NCI-H1048 (cell line): Measurements from ENCODE around the gene SUFU.

Experiments used
- DNase-seq: peaks from one replicate; lab custom pipeline; 2025; lab: John Stamatoyannopoulos, UW

Gene SUFU

DNA sequence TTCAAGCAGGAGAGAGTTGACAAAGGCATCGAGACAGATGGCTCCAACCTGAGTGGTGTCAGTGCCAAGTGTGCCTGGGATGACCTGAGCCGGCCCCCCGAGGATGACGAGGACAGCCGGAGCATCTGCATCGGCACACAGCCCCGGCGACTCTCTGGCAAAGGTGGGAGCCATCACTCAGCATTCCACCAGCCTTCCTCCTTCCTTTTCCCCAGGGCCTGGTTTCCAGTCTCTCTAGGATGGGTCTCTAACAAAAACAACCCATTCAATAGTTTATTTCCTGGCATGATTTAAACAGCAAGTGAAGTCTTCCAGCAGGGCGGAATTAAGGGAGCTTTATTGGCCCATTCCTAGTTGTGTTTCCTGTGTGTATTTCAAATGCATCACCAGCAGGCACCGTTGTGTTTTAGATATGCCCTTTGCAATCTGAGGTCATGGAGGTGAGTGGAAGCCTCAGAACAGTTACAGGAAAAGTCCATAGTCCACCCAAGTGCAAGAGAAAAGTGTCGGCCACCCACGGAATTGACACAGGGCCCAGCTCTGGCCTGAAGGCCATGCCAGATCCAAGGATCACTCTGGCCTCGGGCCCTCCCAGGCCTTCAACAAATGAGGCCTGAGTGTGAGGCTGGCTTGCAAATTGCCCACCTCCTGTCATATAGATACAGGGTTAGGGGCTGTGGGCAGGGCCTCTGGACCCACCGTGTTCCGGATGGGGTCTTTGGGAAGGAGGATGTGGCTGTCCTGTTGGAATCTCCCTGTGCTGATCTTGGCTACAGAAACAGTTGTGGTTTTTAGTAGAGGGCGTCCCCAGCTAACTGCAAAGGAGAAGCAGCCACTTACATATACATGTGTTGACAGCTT lies 93.6 kb downstream of the SUFU start:
- no peak for DNase-seq

DNA sequence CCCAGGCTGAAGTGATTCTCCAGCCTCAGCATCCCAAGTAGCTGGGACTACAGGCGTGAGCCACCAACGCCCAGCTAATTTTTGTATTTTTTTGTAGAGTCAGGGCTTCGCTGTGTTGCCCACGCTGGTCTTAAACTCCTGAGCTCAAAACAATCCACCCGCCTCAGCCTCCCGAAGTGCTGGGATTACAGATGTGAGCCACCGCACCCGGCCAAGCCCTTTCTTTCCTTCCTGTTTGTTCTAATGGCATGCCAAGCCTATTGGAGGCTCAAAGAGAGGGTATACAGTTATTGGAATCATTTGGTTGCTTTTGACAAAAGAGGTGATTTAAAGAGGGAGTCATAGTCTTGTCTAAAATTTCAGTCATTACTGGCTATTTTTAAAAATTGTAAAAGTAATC lies 94.5 kb downstream of the SUFU start:
- DNase-seq = no peak

DNA sequence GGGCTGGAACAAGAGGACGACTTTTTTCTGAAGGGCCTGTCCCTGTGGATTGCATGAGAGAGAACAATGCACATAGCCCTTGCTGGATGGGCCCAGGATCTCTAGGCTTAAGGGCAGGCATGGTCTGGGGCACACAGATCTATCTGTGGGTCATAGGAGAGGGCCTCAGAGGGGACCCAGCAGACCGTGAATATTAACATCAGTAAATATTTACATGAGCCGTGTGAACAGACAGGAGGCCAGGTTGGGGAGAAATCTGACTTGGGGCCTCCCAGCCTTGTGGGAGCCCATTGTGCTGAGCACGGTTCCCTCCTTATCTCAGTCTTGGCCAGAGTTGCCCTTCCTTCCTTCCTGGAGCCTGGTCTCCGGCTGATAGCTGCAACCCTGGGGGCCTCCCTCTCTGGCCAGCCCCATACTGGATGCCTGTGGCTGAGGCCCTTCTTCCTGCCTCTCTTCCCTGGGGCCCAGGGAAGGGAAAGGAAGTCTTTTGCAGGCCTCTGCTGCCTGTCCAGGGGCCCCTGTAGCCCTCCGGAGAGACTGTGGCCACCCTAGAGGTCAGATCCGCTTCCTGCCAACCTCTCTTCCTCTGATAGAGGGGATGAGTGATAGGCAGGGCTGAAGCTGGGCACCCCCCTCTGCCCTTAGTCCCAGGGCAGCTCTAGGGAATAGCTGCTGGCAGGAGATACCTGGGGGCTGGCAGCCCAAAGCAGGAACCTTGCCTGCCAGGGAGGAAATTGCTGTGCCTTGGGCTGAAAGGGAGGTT lies 96.0 kb downstream of the SUFU start:
- no peak for DNase-seq

DNA sequence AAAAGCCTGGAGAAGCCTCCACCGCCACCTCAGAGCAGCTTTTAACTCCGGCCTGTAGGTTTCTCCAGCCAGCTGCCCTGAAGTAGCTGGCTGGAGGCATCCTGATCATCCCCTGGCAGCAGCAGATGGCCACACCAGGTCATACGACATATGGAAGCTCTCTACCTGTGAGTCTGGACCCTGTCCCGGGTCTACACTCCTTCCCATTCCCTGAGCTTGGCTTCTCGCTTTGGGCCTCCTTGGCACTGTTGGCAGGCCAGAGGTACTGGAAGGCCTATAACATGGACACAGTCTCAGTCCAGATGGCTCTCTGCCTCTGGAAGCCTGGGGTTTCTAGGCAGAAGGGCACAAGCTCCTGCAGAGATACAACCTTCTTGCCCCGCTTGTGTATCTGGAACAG lies 97.0 kb downstream of the SUFU start:
- no peak for DNase-seq

DNA sequence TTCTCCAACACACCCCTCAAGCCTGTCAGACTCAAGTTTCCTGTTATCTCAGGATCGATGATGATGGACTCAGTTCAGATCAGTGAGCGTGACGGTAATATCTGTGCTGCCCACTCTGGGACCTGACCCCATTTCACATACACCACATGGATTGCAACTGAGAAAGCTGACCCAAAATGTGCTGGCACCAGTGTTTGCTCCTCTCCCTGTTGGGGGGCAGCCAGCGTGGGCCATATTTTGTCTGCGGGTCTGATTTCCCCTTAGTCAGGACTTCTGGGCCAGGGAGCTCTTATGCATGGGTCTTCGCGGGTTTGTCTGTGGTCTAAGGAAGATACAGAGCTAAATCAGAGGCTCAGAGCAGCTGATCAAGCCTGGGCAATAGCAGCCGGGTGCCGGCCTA lies 97.9 kb downstream of the SUFU start:
- no peak for DNase-seq

DNA sequence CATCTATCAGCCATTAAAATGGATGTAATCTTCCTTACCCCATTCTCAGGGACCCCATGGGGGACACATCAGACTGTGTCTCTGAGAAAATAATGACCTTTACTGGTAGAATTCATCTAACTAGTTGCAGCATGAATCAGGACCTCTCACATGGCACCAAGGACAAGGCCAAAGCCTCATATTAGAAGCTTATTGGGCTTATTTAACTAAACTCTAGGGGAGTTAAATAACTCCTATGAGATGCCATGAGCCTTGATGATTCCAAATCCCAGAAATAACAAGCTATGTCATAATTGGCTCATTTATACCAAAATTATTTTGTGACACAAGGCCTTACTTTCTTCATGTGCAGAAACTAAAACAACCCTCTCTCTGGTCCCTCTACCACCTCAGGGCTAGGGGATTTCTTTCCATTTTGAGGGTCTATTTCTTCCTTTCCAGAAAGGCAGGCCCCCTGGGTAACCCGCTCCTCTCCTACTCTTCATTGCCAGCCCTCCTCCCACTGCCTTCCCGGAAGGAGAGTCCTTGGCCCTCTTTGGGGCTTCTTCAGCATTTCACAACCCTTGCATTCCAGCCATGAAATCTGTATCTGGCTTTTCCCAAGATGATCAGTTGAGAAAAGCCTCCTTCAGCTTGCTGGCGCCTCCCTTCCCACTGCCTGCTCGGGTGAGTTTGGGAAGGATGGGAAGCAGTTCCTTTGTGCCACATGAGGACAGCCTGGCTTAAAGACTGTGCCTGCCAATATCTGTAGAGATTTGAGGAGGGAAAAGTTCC lies 98.7 kb downstream of the SUFU start:
- no peak for DNase-seq

DNA sequence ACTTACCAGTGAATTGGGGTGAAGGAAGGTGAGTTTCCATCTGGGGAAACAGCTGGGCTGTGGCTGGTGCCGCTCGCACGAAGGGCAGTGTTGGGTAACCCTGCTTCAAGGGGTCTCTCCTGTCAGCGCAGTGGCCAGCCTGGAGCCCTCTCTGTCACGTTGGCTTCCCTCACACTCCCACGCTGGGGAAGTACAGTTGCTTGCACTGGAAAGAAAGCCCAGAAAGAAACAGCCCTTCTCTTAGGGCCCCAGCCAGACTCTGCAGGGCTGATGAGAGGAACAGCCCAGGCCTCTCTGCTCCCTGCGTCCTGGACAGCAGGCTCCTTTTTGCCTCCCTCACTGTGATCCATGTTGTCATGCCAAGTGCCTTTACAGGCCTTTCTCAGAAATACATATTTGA lies 100.2 kb downstream of the SUFU start:
- no peak for DNase-seq

DNA sequence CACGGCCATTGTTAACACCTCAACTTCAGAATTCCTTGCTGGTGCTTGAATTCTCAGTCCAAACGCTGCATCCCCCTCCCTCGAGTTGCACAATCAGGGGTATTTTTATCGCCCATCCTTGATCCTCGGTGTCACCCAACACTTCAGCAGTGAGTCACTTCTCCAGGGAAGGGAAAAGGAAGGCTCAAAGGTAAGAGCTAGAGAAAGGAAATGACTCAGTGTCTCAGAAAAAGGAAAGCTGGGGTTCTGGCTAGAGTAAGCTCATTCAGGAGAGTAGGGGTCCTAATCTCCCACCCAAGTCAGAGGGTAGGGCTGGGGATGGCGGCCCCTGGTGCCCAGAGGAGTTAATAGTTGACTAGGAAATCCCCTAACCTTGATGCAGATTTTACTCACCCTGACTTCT lies 100.7 kb downstream of the SUFU start:
- no peak for DNase-seq

DNA sequence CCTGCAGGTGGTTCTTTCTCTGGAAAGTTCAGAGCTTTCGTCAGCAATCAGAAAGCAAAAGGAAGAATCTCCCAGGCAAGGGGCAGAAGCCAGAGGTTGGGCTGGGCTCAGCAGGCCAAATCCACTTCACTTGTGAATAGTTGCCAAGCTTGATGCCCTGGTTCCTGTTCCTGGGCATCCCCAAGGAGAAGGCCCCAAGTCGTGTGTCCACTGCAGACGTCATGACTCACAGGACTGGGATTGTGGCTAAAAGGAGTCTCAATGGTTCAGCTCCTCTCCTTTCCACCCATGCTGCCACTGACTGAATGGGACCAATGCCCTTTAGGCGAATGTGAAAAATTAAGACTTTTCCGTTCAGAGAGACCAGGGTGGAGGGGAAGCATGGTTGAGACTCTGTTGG lies 101.9 kb downstream of the SUFU start:
- DNase-seq = no peak

DNA sequence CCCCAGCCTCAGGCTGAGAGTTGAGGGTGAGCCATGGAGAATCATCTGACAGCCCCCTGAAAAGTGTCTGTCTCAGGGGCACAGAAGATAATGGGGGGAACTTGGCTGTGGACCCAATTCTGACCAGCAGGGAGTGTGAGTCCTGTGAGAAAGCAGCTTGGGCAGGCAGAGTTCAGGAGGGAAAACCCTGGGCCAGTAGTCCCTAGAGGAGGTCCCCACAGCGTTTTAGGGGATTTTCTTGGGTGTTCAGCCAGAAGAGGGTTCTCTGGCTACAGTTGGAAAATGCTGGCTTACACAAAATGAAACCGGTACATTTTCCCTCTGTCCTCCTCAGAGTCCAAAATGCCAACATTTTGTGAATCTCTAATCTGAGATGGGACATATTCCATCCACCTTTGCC lies 104.7 kb downstream of the SUFU start:
- no peak for DNase-seq

DNA sequence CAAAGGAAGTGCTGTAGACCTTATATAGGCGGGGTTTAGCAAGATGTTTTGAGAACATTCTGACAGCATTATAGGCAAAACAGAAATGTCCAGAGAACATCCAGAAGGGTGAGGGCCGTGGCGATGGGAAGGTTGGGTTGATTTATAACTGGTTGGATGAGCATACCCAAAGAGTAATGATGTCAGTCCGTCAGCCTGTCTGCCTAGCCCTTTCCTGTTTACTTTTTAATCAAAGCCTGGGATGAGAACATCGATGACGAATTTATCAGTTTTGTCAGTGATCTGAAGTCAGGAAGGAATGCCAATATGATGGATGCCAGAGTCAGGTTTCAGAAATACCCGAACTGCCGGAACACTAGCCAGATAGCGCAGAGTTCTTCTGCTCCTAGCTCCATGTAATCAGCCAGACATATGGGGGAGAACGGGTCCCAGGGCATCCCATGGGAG lies 106.7 kb downstream of the SUFU start:
- DNase-seq = no peak

DNA sequence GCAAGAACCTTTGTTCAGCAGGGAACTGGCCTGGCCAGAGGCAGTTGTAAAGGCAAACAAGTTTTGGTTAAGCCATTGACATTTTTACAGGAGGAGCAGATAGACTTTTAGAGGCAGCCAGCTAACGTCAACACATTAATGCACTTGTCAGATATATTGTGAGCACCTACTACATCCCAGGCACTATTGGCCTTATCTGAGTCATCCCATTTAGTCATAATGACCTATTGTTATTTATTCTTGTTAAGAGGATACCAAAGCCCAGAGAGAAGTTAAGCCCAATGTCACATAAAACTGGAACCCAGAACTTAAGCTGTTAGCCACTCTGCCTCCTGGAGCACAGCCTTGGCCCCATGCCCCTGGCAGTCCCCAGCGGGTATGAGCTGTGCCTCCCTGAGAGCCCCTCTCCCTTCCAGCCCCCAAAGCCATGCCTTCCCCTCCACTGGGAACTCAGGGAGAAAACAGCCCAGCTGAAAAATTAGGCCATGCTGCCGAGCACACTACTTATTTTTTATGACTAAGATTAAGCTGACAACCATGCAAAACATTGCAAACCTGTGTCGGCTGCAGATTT lies 107.8 kb downstream of the SUFU start:
- no peak for DNase-seq

DNA sequence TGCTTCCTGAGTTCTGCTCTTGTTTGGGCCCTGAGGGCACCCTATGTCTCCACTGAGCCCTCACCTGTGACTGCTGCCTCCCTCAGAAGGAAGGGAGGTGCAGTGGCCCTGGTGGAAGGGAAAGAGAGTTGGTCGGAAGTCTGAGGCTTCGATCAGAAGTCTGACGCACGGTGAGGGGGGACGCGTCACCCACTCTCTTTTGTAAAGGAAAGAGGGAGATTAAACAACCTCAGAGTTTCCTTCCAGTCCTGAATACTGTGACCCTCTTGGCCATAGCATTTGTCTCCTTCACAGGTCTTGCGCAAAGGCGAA lies 109.1 kb downstream of the SUFU start:
- DNase-seq = no peak

DNA sequence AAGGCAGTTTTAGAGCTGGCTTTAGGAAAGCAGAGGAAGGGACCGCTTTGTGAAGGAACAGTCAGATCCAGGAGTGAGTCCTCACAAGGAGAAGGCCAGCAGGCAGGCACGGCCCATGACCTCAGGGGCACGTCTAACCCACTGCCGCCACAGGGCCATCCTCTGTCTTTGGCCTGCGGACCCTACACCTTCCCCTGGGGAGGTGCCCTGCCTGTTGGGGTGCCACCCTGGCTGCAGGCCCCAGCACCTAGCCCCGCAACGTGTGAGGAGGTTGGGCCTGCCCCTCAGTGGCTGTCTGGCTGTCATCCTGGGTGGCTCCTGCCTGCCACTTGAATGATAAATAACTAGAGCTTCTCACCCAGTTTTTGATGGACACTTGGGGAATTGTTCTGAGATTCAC lies 109.5 kb downstream of the SUFU start:
- DNase-seq = no peak

DNA sequence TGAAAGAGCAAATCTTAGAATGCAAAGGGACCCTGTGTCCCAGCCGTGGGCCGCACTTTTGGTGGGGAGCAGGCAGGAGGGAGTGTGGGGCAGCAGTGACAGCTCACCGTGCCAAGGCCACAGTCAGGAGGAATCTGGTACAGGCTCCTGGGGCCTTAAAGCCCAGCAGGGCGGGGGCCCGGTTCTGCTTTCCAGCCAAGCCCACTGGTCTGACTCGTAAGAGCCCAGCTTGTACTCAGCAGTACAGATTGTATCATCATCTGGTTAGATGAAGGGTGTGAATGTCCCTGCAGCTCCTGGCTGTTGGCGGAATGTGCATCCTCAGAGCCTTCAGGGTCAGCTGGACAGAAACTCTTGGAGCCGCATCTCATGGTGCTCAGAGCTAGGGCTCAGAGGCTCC lies 110.0 kb downstream of the SUFU start:
- DNase-seq = no peak

DNA sequence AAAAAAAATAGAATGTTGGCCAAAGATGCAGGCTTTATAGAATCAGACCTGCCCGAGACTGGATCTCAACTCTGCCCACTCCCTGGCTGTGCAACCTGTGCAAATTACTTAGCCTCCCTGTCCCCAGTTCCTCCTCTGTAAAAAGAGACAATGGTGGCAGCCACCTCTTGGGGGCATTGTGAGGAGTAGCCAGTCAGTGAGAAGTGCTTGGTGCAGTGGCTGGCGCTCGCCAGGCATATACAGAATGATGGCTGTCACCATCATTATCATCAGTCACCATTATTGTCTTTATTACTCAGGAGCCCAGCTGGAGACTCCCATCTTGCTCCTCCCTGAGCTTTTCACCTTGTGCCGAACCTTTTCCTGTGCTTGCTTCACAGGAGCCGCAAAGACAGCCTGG lies 111.1 kb downstream of the SUFU start:
- DNase-seq = no peak

DNA sequence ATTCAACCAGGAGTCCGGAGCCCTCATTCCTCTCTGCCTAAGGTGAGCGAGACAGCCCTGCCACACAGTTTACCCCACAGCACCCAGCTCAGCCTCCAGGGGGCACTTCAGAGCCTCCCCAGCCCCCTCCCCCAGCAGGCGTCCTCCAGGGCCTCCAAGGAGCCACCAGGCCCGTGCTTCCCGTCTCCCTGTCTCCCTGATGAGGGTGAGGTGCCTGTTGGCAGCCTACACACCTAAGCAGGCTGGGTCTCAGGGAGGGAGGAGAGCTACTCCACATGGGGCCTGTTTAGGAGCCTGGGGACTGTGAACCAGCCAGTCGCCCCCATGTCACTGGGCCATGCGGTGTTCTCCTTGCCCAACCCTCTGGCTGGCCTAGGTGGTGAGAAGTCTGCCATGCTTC lies 111.6 kb downstream of the SUFU start:
- no peak for DNase-seq

DNA sequence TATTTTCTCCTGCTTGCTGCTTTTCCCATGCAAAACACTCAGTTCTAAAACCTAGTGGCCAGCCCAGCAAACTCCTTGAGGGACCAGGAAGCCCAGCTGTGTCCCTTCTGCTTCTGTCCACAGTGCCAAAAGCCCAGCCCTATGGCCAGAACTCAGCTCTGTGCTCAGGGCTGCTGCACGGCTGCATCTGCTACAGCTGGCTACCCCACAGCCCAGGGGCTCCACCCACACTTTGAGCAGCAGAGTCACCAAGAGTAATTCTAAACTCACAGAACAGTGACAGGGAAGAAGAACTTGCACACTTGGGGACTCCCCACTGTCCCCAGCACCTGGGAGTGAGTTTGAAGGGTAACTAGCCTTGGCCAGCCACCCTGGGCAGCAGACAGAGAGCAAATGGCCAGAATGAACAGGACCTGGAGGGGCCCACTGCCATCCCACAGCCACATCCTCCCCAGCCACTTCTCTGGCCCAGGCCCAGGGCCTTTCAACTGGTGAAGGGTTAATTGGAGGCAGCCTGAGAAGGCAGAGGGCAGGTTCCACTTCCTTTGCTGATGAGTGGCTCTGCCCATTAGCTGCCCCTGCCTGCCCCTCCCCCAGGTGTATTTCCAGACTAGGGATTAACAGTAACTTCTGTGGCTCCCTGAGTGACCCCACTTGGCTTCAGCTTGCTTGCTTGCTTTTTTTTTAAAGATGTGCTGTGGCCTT lies 112.4 kb downstream of the SUFU start:
- no peak for DNase-seq

DNA sequence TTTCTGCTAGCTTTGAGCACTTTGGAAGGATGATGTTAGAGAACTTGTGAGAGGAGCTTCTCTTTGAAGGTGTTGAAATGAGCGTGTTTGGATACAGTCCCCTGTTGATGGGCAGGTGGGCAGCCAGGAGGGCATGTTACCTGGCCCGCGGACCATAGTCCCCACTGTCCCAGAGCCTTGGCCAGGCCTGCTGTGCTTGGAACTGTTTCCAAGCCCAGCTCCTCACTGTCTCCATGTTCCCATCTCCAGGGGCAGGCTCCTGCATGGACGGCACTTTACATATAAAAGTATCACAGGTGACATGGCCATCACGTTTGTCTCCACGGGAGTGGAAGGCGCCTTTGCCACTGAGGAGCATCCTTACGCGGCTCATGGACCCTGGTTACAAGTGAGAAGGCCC lies 113.3 kb downstream of the SUFU start:
- DNase-seq = no peak

DNA sequence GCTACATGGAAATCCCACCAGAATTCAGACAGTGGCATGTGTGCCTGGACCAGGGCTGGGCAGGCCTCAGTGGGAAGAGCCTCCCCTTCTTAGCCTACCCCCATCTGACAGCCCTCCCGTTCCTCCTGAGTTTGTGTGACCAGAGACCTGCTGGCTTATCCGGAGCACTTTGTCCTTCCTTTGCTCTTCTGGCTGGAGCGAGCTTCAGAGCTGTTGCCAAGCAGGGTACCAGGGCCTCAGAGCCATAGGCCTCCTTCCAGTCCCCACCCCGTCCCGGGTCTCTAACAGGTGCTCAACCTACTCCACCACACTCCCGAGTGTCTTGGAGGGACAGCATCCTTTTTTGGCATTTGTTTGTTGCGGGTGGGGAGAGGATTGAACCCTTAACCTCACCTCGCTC lies 114.0 kb downstream of the SUFU start:
- DNase-seq = no peak

DNA sequence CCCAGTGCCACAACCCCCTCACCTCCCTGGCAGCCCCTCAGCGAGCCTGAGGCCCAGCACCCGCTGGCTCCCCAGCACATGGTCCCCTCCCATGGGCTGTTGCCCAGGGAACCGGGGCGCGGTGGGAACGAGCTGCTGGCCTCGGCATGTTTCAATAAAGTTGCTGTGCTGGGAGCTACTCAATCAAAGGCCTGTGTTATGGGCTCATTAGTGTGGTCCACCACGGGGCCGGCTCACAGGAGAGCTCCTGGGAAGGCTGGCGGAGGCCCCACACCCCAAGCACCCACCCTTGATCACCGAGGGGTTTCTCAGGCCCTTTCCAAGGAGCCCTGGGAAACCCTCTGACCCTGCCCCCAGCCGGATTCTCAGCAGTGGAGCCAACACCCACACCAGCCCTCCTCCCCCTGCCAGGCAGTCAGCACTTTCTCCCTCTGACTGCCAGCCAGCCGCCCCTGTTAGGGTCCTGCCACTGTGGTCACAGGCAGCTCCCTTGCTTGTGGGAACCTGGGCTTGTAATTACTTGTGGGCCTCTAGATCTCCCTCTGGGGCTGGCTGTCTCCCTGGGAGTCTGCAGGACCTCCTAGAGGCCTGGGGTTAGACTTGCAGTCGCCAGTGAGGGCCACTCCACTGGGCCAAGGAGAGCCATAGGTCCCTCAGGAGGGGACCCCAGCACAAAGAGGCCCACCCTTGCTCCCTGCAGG lies 115.7 kb downstream of the SUFU start:
- DNase-seq = no peak
